GM19240 (cell line): ENCODE results near the gene XK.

ENCODE experiments used
- DNase-seq: peaks from one replicate; pipeline ENCODE4 v3.0.0; 2011; ENCODE audit warnings: low spot score; ENCODE audit not compliant: insufficient read length

The XK gene

DNA sequence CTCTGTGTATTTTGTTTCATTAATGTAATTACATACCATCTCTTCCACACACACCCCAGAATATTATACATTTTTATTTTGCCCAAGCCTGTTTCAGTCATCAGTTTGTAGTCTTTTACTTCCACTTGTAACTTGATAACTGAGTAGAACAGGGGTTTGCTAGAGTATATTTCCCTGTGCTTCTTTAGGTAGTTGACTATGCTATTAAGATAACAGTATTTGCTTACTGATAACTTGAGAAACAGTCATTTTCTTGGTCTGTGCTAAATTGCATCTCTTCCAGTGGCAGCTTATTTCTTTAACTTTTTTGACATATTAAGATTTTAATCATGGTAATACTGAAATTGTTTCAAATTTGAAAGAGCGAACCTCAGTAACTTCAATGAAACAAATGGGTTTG, 7.0 kb upstream of the XK start:
- DNase-seq = no peak

DNA sequence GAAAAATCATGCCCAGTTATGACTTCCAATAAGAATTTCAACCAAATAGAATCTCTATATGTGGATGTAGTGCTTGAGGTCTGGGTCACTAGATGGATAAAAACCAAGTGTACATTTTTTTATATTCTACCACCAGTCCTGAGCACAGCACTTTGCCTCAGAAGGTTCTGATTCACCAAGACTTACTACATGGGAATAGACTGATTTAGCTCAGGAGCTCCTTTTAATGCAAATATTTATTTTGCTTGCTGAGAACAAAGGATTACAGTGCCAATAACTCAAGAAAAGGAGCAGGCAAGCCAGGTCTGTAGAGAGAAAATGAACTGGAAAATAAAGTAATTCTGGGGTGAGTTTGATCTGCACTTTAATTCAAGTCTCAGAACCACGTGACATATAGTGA, 6.4 kb upstream of the XK start:
- no peak for DNase-seq

DNA sequence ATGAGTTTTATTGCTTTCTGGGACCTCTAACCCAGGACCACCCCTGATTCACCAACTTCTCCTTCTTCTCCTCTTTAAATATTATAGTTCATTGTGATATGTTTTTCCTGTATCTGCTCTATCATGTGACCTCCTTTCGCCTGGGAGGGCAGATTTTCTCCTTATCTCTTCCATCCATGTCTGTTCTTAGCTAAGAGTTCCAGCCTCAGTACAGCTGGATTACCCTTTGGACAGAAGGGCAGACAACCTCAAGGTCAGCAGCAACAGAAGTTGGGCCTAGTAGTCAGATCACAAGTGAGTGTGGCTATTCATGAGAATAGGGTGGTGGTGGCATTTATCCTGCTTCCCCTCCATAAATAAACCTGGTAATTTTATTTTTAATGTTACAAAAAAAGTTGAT, 5.7 kb upstream of the XK start:
- no peak for DNase-seq

DNA sequence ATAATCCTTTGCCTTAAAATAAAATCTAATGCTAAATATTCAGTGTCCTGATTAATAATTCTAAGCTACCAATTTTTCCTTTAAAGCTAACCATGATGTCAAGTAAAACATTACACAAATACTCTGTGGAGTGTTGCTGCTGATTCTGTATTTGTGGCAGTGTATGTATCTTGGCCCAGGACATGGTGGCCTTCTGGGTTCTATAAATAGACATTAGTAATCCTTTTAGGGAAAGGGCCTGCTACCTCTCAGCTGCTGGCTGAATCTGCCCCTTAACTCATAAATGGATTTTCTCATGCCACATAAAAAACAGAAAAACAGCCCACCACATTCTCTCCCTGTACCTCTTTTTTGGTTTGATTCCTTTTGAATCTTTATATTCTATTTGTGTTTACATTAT, 1.2 kb upstream of the XK start:
- no peak for DNase-seq

DNA sequence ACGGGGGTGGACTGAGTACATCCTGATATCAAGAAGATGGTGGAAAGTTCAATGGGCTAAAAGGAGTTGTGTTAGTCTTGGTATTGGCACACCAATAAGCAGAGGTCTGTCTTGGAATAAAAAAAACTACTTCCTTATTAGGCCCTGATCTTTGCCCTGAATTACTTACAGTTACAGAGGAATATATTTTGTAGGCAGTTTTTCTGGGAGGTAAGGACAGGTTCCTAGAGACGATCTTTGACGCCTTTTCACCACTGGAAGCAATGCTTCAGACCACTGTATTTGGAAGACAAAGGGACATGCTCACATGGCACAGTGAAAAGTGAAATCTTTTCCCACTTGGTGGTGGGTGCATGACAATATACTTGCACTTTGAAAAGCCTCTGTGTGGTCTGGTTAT, 618 bp upstream of the XK start:
- DNase-seq = no peak

DNA sequence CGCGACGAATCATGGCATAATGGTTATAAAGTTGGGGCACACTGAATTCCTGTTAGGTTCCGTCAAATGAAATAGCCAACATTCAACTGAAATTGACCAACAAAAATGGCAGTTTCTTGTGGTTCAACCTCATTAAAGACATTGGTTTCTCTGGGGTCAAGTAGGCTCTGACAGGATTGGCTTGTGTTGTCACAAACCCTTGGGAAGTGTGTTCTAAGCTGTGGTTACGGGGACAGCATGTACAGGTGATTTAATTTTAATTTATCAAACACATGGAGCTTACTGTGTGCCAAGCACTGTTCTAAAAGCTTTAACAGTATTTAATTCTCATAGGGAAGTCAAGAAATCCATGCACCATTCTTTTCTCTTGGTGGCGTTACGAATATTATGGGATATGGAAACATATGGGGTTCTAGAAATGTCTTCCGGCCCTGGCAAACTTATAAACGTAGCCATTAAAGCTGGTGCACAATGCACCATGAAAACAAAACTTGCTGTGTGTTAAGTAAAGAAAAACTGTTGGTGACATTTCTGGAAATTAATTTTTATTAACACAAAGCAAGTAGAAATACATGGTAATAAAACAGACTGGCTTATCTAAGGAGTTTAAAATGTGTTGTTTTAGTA, 891 bp downstream of the XK start:
- DNase-seq = no peak

DNA sequence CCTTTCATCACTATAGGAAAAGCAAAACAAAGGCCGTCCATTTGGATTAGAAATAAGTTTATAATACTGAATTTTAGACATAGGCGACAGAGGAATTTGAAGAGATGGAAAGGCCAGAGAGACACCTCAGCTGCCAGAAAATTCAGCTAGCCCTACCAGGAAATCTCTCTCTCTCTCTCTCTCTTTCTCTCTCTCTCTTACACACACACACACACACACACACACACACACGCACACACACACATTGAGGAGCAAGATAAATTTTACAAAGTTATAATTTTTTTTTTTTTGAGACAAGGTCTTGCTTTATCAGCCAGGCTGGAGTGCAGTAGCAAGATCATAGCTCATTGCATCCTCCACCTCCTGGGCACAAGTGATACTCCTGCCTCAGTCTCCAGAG, 1.4 kb downstream of the XK start:
- DNase-seq = no peak

DNA sequence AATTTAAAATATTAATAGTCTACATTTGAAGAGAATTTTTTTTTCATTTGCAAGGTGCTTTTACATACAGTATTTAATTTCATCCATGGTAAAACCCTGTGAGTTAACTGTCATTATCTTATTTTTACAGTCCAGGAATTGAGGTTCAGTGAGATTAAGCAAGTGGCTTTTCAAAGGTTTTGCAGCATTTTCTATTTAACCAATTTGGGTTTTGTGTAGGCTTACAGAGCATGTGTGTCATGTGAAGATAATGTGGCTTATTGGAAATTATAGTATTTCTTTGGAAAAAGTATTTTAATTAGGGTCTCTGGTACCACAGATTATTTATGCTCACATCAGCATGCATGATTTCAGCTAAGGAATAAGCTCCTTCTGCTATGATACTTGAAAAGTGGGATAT, 4.5 kb downstream of the XK start:
- no peak for DNase-seq

DNA sequence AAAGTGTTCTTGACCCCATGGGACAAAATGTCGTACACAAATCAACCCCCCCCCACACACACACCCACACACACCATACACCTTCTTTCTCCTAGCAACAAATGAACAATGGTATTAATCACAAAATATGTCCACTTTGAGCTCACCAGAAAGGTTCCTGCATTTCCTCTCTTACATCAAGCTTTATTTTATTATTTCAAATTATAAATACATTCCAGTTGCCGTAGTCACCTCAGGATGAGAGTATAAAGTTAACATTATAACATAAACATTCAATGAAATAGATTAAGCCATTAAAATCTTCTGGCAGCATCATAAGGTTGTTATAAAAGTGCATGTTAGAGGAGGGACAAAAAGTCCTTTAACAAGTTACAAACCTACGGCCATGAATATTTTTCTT, 7.3 kb downstream of the XK start:
- no peak for DNase-seq

DNA sequence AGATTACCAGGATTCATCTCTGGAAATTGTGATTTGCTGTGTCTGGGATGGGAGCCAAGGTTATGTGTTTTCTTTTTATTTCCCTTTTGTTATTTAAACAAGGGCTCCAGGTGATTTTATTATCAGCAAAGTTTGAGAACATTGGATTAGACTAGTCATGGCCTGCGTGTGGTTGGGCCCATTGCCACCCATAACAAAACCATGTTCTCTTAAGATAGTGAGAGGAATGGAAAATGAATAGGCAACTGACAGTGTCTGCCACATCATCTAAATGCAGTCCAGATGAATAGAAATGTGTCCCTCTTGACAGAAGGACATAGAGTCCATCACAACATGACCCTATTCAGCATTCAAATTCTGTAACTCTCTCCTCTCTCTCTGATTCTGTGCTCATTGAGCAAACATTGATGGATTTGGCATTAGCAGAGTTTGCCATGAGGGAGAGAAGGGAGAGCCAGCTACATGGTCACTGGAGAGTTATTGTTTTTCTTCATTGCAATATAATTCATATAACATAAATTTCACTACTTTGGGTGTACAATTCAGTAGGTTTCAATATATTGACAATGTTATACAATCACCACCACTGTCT, 11.7 kb downstream of the XK start:
- DNase-seq = no peak

DNA sequence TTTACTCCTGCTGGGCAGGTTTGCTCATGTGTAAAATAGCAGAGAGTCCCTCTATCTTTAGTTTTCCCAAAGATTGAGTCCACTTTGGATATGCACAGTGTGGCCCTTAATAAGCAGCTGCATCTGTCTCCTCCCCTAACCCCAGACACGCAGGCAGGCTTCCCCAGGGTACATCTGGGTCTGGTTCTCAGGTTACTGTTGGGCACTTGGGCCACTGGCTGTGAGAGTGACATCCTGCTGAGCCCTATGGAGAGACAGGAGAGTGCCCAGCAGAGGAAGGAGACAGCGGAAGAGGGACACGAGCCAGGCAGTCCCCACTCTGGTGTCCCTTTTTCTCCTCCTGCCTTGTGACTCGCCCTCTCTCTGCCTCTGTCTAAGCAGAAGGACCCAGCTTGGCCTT, 16.0 kb downstream of the XK start:
- DNase-seq = no peak

DNA sequence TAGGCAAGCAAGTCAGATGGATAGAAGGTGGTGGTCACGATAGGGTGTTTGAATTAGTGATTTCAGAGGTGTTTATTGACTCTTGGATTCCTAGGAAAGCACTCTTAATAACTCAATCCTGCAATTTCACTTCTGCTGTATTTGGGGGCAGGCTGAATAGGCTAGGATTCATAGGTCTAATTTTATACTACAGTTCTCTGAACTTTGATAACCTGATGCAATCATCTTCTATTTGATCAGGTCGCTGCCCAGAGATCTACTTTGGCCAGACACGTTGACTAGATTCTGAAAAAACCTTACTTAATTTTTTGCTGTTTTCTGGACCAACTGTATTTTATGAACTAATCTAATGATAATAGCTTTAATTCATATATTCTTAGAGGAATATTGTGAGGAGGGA, 26.4 kb downstream of the XK start:
- DNase-seq = no peak

DNA sequence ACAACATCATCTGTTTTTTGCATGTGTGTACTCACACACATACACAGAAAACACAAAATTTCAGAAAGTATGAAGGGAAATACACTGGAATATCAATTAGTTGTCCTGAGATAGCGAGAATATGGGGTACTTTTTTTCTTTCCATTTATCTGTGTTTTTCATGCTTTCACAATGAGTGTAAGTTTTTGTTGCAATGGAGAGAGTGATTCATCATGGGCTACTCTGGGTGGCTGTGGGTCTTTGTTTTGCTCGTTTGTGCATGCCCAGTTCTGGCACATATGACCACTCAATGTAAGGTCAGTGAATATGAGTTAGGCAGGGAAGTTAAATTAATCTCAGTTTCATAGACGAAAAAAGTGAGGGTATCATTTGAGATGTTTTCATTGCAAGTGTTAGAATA, 26.9 kb downstream of the XK start:
- no peak for DNase-seq

DNA sequence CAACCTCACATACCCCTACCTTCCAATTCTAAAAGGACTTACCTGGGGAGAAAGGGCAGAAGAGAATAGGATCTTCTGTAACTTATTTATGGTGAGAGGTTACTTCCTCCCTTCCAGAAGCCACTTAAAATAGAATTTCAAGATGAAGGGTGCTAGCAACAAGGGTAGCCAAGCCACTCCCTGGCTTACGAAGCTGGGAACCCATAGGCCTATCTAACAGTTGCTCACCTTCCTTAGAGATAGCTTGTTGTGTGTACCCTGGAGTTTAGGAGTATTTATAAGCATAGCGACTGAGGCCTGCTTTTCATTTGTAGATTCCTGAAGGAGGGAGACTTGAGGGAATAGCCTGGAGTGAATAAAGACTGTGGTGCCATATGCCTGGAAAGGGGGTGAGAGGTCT, 28.9 kb downstream of the XK start:
- no peak for DNase-seq

DNA sequence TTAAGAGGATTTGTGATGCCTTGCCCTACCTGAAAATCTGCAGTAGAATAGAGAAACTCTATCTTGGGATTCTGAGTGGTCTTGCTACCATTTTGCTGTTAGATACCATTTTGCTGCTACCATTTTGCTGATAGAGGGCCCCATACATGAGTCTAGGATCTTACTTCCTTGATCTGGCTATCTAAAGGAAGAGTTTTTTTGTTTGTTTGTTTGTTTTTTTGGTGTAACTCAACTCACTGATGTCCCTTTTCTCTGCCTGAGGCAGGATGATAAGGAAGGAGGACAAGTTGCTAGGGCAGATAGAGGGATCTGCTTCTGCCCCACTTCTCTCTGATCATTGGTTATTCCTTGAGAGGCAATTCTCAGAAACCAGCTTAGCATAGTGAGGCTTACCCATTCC, 31.0 kb downstream of the XK start:
- DNase-seq = no peak

DNA sequence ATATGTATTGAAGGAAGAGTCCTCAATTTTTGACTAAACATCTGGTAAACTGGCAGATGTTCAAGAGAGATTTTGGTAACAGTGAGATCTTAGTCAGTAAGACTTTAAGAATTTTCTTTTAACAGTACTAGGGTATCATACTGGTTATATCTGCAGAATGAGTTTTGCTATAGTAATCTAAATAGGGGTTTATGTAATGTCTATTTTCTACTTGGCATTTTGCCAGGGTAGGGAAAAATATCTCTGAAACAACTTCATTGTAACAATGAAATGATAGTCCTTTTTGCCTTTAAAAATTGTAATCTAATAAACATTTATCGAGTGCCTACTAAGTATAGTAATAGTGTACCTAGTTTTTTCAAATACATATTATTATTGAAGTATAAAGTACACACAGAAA, 32.1 kb downstream of the XK start:
- no peak for DNase-seq

DNA sequence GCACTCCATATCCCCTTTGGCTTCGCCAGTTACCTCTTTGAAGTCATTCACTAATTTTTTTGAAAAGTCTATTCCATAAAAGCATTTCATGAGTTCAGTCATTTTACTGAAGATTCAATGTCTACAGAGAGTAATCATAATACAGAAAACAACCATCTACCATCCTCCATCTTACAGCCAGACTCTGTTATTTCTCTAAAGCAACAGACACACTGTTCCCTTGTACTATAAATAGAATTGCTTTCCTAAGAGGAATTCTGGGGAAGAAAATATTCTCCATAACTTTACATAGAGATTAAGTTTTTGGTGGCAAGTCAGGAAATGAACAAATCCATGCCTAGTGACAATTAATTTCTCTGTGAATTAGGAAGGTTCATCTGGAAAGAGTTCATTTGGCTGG, 37.0 kb downstream of the XK start:
- DNase-seq = no peak

DNA sequence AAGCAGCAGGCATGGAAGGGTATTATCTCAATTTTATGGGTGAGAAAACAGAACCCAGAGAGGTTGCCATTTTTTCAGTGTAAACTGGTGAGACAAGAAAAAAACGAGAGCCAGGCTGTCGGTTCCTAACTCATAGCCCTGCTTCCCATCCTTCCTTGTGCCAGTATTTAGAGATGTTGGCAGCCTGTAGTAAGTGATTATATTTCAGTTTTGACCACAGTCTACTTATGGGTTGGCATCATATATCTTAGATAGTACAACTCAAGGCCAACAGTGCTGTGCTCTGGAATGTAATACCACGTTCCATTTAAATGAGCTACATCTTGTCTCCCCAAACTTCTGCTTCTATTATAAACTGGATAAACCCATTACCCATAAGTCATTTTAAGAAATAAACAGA, 40.8 kb downstream of the XK start:
- DNase-seq = no peak

DNA sequence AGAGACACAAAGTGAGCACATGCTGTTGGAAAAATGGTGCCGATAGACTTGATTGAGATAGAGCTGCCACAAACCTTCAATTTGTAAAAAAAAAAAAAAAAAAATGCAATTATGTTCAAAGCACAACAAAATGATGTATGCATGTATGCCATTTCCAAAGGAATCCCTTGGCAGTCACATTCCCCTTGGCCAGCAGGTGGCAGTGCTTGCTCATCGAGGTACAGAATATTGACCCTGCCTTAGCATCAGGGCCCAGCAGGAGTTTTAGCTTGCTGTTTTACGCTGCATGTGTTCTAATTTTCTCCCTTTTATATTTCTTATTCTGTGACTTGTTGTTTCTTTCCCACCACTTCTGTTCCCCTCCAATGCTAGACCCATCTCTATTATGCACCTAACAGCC, 59.8 kb downstream of the XK start:
- DNase-seq = peak; percentile 35

DNA sequence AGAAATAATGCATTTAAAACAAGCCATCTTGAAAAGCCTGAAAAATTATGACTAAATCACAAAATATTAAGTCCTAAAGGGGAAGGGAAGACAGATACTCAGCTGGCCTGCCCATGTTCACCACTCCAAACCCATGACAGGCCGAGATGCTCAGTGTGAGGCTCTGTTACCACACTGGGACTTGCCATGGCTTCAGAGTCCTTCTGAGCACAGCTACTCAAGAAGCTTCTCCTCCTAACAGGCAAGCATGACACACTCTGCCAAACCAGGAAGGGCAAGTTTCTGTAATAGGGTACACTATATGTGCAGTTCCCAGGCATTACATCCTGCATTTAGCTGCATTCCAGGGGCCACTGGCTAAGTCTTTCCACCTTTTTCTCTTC, 60.2 kb downstream of the XK start:
- no peak for DNase-seq

DNA sequence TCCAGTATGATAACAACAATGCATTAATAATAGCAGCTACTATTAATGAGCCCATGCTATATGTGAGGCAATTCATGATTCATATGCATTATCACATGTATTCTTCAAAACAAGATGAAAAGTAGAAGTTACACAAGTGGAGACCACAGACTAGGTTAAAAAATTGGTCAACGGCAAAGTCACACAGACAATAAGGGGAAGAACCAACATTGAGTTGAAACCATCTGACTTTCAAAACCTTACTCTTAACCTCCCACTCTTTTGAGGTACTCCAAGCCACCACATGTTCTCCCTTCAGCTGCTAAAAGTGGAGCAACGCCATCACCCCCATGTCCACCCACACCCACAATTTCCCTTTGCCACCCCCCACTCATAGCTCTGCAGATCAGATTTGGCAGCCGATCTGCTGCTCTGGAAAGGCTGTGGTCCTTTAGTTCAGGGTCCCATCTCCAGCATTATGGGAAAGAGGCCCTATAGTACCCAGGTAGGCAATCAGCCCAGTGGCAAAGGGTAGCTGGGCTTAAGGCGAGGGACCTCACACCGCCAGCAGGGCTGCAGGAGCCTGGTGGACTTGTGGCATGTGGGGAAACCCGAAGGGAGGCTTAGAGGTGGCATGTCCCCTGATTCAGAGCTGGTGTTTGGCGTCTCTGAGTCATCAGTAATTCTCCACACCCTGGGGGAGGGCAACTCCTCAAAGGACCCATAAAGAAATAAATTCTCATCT, 60.8 kb downstream of the XK start:
- no peak for DNase-seq

DNA sequence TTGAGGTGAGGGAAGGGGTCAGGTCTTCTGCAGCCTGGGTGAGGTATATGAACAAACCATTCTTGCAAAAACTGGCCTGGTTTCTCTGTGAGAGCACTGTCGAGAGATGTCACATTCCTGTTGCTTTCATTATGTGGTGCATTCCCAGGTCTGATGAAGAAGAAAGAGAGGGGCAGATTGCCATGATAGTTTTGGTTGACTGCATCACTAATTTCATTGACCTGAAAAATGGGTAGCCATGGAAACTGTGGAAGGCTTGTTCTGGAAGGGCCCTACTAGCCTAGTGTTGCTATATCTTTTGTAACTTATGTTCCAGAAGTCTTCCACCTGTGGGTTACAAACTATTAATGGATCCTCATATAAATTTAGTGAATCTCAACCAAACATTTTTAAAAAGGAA, 61.4 kb downstream of the XK start:
- no peak for DNase-seq

DNA sequence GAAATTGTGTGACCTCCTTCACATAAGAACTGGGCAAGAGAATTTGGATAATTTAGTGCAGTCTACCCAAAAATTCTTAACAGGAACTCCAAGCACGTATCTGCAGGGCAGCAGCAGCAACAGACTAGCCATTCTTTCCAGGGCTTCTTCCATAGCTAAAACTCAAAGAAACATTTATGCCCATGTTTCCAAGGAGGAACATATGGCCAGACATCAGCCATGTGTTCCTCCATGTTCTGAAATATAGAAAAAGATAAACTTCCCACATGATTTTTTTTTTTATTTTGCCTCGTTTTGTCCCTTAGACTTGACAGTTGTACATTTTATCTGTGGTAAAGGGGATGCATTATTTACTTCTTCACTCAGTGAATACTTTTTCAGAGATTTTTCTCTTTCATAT, 66.7 kb downstream of the XK start:
- no peak for DNase-seq
